Activated T-cell treated with anti-CD3 and anti-CD28 coated beads, Interleukin-2, amount 50 U/mL, for 72 hours (primary cell): ENCODE results near the gene SPNS3. TPM values are rescaled to one million over a fixed set of nuclear protein-coding genes. Genes with fewer than 3 reads are reported as not detected.

Experiments
- total RNA-seq, 2 donors: library from RNA; stranded (reverse); gene quantifications; one replicate each; pipeline ENCODE4 v1.2.3, GENCODE V29; 2022

Gene SPNS3
- total RNA-seq, 2 donors from 2014 or later: 42.1 to 44.9 TPM

Other genes with a start within 250 kb of the SPNS3 start
- 10 to 100 TPM; 36.4 to 37.9 TPM for gene ANKFY1, start 170.0 kb upstream of the SPNS3 start, total RNA-seq
- 10 to 100 TPM; 64.2 to 64.3 TPM for gene UBE2G1, start 67.3 kb upstream of the SPNS3 start, total RNA-seq
- gene SPNS2, start 64.9 kb downstream of the SPNS3 start, total RNA-seq: 1 to 10 TPM; 1.1 to 1.3 TPM
- gene MYBBP1A, start 121.4 kb downstream of the SPNS3 start, total RNA-seq: 10 to 100 TPM; 44.5 to 55.7 TPM
- gene GGT6, start 126.6 kb downstream of the SPNS3 start, total RNA-seq: not detected
- gene SMTNL2, start 150.6 kb downstream of the SPNS3 start, total RNA-seq: not detected
- gene ALOX15, start 207.7 kb downstream of the SPNS3 start, total RNA-seq: under 1 TPM in 1 of 2 donors, not detected in 1; 0.26 TPM